T-helper 9 cell (primary cell): ENCODE results near the gene ROCK1.
"Not testable (repeated sequence)": the region's sequence is repeated elsewhere in the genome, so short reads cannot be mapped to it uniquely, and the experiment has no call there.

Source experiments
- DNase-seq: peaks from one replicate; pipeline ENCODE4 v3.0.0-alpha.2; 2020
- total RNA-seq, 2 donors: gene quantifications; one replicate each; lab custom pipeline; 2026; lab: John Stamatoyannopoulos, UW

ROCK1 gene
- total RNA-seq, result 219 to 251 reads per million in 2 donors

- DNase-seq, result peak; percentile 99
Measured at GRCh38 chr18:21111346-21112139, at the start of gene ROCK1. Gene ROCK1 (minus strand): TSS chr18:21111813. CDS start chr18:21110910, 903 bp downstream.

- DNase-seq, result no peak
Measured at GRCh38 chr18:21155443-21155842, 43.8 kb upstream of the ROCK1 start.

GRCh38 chr18:21146016-21146415 is 34.4 kb upstream of the ROCK1 start:
- no peak for DNase-seq

GRCh38 chr18:21145371-21145770 is 33.8 kb upstream of the ROCK1 start:
- no peak for DNase-seq

DNA sequence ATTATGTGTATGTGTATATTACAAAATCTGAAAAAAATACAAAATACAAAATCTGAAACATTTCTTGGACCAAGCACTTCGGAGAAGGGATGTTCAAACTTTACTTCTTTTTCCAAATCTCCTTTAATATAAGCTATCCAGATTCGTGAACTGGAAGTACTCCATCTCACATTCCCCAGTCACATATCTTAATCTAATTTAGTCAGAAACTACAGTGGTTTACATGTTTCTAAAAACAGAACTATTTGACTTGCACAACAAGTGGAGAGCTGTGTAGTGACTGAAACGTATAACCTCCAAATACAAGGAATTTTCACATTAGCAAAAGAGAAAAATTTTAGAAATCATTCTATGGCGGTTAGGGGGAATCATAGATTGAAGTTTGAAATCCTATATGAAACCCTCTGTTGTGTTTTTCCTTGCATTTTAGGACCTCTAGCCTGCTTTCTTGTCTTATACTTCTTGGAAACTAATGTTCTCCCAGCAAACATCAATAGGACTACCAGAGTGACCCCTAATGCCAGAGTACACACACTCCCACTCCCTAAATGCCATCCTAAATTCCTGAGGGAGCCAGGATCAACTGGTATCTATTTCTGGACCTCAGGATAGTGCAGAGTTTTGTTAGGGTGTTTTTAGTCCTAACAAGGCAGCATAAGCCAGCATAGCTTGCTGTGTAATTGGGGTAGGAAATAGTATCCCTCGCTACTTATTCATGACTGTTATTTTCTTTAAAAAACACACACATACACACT is 30.2 kb upstream of the ROCK1 start:
- no peak for DNase-seq

DNA sequence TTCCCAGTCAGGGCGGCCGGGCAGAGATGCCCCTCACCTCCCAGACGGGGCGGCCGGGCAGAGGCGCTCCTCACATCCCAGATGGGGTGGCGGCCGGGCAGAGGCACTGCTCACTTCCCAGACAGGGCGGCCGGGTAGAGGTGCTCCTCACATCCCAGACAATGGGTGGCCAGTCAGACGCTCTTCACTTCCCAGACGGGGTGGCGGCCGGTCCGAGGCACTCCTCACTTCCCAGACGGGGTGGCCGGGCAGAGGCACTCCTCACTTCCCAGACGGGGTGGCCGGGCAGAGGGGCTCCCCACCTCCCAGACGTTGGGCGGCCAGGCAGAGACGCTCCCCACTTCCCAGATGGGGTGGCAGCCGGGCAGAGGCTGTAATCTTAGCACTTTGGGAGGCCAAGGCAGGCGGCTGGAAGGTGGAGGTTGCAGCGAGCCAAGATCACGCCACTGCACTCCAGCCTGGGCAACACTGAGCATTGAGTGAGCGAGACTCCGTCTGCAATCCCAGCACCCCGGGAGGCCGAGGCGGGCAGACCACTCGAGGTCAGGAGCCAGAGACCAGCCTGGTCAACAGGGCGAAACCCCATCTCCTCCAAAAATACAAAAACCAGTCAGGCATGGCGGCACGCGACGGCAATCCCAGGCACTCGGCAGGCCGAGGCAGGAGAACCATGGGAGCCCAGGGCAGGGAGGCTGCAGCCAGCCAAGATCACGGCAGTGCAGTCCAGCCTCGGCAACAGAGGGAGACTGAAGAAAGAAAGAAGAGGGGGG is 26.3 kb upstream of the ROCK1 start:
- not testable (repeated sequence) for DNase-seq

DNA sequence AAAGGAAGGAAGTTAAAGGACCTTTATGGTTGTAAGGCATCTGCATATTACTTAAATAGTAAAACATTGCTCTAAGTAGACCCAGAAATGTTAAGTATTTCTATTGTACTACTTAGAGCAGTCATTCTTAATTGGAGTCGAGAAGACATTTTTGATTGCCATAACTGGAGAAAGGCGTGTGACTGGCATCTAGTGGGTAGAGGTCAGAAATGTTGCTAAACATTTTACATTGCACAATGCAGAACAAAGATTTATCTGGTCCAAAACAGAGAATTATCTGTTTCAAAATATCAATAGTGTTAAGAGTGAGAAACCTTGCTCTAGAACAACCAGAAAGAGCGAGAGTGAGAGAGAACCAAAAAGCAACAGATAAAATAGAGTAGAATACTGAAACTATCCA is 23.3 kb upstream of the ROCK1 start:
- peak; percentile 12 for DNase-seq

- no peak for DNase-seq
Measured at GRCh38 chr18:21132398-21132918, 20.8 kb upstream of the ROCK1 start.

- no peak for DNase-seq
Measured at GRCh38 chr18:21131698-21132227, 20.1 kb upstream of the ROCK1 start.

- DNase-seq, result no peak
Measured at GRCh38 chr18:21129566-21130216, 18.1 kb upstream of the ROCK1 start.

- DNase-seq, result no peak
Measured at GRCh38 chr18:21123290-21123926, 11.8 kb upstream of the ROCK1 start.

- DNase-seq, result no peak
Measured at GRCh38 chr18:21118806-21119205, 7.2 kb upstream of the ROCK1 start.

GRCh38 chr18:21117409-21118131 is 6.0 kb upstream of the ROCK1 start:
- DNase-seq, result no peak

DNA sequence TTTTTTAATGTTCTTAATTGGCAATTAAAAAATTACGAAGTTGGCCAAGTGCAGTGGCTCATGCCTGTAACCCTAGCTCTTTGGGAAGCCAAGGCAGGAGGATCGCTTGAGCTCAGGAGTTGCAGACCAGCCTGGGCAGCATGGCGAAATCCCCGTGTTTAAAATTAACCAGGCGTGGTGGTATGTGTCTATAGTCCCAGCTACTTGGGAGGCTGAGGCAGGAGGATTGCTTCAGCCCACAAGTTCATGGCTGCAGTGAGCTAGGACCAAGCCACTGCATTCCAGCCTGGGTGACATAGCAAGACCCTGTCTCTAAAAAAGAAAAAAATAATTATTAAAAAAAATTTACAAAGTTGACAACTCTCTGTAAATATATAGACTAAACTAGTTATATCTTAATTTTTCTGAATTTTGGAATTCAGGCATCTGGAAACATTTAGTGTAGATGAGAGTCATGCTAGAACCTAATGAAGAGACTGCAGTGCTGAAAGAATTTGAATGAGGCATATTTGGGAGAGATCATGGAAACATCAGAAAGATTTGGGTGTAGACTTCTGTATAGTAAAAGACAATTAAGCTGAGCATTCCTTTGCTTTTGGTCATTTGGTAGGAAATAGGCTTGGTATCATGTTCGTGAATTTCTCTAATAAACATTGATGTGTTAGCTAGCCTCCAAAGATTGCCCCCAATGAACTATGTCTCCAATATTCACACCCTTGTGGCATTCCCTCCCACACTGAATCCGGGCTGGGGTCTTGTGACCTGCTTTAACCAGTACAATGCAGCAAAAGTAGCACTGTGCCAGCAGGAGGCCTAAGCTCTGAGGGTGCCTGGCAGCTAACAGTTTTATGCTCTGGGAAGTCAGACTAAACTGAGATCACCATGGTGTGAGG is 4.2 kb upstream of the ROCK1 start:
- DNase-seq, result no peak

DNA sequence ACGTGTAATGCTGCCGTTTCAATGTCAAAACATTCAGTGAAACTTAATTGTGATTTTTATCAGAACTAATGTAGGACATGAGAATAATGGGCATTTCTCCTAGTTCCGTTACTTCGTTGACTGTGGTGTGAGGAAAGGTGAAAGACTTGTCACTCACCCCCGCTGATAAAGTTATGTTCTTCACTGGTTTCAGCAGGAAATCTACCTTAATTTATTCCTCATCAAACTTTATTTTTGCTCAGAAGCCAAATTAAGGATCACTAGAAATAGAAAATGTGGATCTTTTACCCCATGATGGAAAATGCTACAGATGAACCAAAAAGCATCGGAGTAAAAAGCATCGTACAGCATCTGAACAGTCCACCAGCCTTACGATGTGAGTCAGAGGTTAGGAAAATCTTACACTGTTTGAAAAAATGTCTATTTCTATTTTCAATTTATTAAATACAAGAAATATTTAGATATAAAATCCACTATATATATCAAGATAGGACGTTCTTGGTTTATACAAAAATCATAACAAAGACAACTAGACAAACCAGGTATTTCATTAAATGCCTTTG is 1.0 kb upstream of the ROCK1 start:
- no peak for DNase-seq

DNA sequence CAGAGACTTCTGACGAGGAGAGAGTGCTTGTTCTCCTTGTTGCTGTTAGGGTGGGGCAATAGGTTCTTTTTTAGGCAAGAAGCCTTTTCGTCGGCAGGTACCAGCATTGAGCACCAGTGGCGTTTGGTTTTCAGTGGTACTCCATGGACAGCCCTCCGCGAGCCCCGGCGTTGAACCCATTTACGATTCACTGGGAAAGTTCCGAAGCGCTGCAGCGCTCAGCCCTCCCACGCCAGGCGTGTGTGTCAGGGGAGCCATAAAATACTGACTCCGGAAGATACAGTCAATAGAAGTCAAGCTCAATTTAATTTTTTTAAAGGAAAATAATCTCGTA is 494 bp upstream of the ROCK1 start:
- DNase-seq, result no peak

GRCh38 chr18:21110713-21111345 is 784 bp downstream of the ROCK1 start:
- DNase-seq, result peak; percentile 54

- no peak for DNase-seq
Measured at GRCh38 chr18:21109936-21110712, 1.5 kb downstream of the ROCK1 start.
